ENCODE measurements around the gene PAXX.

Gene PAXX

GRCh38 chr9:137034709-137035506 lies 42.7 kb downstream of the PAXX start:
- no peak for FAIRE-seq

DNA sequence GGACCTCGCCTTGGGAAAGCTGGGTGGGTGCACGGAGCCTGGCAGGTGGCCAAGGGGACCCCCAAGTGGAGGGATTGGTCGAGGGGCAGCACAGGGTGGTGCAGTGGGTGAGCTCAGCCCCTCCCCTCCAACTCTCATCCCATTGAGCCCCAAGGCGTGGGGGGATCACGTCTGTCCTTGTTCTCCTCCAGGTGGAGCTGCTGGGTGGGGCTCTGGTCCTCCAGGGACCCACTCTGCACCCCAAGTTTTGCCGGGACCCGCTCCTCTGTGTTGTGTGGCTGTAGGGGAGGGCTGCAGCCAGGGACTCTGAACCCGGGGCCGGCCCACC lies 43.2 kb downstream of the PAXX start:
- no peak for FAIRE-seq

DNA sequence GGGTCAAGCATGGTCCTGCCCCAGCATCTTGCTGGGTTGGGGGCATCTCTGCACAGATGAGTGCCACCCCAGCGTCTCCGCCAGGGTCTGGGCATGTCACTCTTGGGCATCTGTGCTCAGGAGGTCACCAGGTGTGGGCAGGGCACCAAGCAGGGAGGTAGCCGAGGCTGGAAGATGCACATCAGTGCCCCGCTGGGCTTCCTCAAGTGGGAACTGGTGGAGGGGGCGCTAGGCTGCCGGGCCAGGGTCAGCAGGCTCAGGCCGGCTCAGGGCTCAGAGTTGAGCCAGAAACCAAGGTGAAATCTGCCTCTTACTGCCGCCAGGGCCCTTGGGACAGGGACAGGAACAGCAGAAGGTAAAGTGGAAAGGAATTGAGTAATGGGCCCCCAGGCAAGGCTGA lies 43.7 kb downstream of the PAXX start:
- FAIRE-seq, result no peak

GRCh38 chr9:137037035-137037434 lies 44.8 kb downstream of the PAXX start:
- FAIRE-seq, result no peak

DNA sequence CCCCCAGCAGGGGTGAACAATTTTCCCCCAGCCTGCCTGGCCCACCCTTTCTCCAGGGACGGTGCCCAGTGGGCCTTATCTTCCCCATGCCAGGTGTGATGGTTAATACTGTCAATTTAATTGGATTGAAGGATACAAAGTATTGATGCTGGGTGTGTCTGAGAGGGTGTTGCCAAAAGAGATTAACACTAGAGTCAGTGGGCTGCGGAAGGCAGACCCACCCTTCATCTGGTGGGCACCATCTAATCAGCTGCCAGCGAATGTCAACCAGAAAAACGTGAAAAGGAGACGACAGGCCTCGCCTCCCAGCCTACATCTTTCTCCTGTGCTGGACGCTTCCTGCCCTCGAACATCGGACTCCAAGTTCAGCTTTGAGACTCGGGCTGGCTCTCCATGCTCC lies 45.3 kb downstream of the PAXX start:
- no peak for FAIRE-seq

DNA sequence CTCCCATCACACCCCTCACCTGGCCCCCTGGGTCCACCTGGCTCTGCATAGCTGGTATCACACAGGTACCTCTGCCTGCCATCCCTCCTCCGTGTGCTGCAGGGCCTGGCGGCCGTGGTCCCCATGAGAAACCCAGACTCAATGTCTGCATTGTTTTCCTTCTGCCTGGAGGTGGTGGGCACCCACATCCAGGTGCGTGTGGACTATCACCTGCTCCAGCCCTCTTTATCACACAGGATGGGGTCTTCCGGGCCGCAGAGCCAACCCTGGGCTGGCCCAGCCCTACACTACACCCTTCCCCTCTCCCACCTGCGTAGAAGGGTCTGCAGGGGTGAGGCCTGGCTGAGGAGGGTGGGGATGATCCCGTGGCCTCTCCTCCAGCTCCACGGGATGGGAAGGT lies 46.7 kb downstream of the PAXX start:
- FAIRE-seq, result no peak

GRCh38 chr9:137039611-137040366 lies 47.6 kb downstream of the PAXX start:
- FAIRE-seq, result no peak

GRCh38 chr9:137040568-137040967 lies 48.3 kb downstream of the PAXX start:
- FAIRE-seq, result no peak

- FAIRE-seq, result no peak
These were observed 48.9 kb downstream of the PAXX start for GRCh38 chr9:137041124-137041523.

DNA sequence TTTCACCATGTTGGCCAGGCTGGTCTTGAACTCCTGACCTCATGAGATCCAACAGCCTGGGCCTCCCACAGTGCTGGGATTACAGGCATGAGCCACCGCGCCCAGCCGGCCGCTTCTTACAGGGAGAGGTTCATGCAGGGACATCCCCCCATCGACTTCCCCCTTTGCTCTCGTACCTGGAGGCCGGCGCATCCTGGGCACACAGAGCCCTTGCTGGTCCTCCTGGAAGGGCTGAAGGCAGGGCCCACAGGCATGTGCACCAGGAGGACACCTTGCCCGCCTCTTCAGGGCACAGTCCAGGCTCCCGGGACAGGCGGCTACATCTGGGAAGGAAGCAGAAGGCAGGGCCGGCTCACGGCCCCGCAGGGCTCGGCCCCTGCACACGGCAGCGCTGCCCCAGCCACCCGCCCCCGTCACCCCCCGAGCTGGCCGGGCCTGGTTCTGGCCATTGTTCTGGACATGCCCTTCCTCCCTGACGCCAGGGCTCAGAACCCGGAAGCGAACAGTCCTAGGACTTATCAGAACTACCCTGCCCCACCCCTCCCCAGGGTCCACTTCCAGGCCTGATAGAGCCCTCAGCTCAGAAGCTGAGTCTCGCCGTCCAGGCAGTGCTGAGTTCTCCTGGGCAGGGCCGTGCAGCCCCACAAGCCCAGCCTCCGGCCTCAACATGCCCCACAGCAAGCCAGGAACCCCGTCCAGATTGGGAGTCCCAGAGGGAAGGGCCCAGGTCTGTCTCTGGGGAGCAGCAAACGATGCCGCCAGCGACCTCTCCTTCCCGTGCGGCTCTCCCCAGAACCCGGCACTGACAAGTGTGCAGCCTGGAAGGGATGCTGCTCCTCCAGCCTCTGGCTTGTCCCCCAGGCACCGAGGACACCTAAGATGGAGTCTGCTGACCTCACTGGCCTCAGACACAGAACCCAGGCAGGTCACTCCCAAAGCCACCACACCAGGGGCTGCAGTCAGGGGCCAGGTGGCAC lies 50.8 kb downstream of the PAXX start:
- FAIRE-seq, result no peak

Data from G401.6 (cell line).